Tibial artery (tissue), 4 donors: ENCODE data around the gene METTL24.

Experiments
- DNase-seq, 2 donors: peaks; one replicate each; pipeline ENCODE4 v3.0.0-alpha.2; 2019
- H3K27ac ChIP-seq, 2 donors: fragments of 200-600 bp; sonication (generic) in 1 of 2; 1 replicate in 1 of 2; 2 replicates in 1 of 2; pipeline ENCODE4 v1.5.1; 2018 to 2019; ENCODE audit warnings: mild to moderate bottlenecking in 1 of 2
- H3K27me3 ChIP-seq, 2 donors: fragments of 200-600 bp; sonication (generic) in 1 of 2; one replicate each; pipeline versions ENCODE4 v1.5.1 to v1.6.0; 2016 to 2019
- H3K36me3 ChIP-seq, 3 donors: fragments of 200-600 bp; sonication (generic) in 2 of 3; one replicate each; pipeline ENCODE4 v1.5.1; 2016 to 2019; ENCODE audit warnings: mild to moderate bottlenecking in 2 of 3
- H3K4me1 ChIP-seq, 4 donors: fragments of 200-600 bp; sonication (generic) in 2 of 4; 1 replicate in 3 of 4; 2 replicates in 1 of 4; pipeline ENCODE4 v1.5.1; 2016 to 2019
- H3K4me3 ChIP-seq, 2 donors: fragments of 200-600 bp; sonication (generic) in 1 of 2; 1 replicate in 1 of 2; 2 replicates in 1 of 2; pipeline ENCODE4 v1.5.1; 2018 to 2019; ENCODE audit warnings: mild to moderate bottlenecking in 2 of 2
- H3K9me3 ChIP-seq, 3 donors: fragments of 200-600 bp; sonication (generic) in 1 of 3; one replicate each; pipeline ENCODE4 v1.5.1; 2016 to 2019
- CTCF ChIP-seq, 2 experiments: fragments of 200-600 bp in 1 of 2; fragments of 450-650 bp in 1 of 2; IDR thresholded peaks; one replicate each; pipeline ENCODE4 v1.5.1; 2017 to 2019; ENCODE audit warnings: antibody characterized with exemption in 2 of 2, mild to moderate bottlenecking in 1 of 2, moderate library complexity in 1 of 2
- intact Hi-C: fragments of 100-400 bp; cut with DNase I; formaldehyde crosslinking; loops from one replicate; pipeline ENCODE4 v1.15.0; 2023; ENCODE audit warnings: low total_unique reads

METTL24 gene

GRCh38 chr6:110322151-110322873 lies 35.8 kb downstream of the METTL24 start:
- Histone ChIP-seq H3K36me3 (no peaks in the 10 kb centered on the region), H3K9me3 (no peaks in the 10 kb centered on the region), H3K4me3 (no peak overlapping the region), H3K4me1 (peaks cover 0 to 21% (median 13%) of the 10 kb centered on the region in 4 donors), H3K27ac (no peak overlapping the region), H3K27me3 (no peaks in the 10 kb centered on the region)
- DNase-seq = no peak
- intact Hi-C loops = no loop called here
- no peak for TF ChIP-seq CTCF (IDR thresholded peaks at IDR 0.05)

- Histone ChIP-seq H3K4me1 (peaks cover 0 to 14% (median 8%) of the 10 kb centered on the region in 4 donors), H3K27ac (no peak overlapping the region), H3K4me3 (no peak overlapping the region), H3K36me3 (no peaks in the 10 kb centered on the region), H3K9me3 (no peaks in the 10 kb centered on the region), H3K27me3 (no peaks in the 10 kb centered on the region)
- no peak for TF ChIP-seq CTCF (IDR thresholded peaks at IDR 0.05)
- DNase-seq = no peak
- intact Hi-C loops = no loop called here
Measured at GRCh38 chr6:110320307-110320706, 37.8 kb downstream of the METTL24 start.

- intact Hi-C loops = no loop called here
- Histone ChIP-seq H3K9me3 (no peaks in the 10 kb centered on the region), H3K36me3 (peaks cover 0 to 4% (median under 1%) of the 10 kb centered on the region in 3 donors), H3K27me3 (no peaks in the 10 kb centered on the region), H3K4me1 (peaks cover 0 to 9% (median 4%) of the 10 kb centered on the region in 4 donors), H3K27ac (no peak overlapping the region), H3K4me3 (no peak overlapping the region)
- no peak for DNase-seq
- TF ChIP-seq CTCF (IDR thresholded peaks at IDR 0.05) = no peak
Measured at GRCh38 chr6:110319843-110320242, 38.3 kb downstream of the METTL24 start.

- H3K4me1 ChIP-seq = peaks cover 0 to 4% (median 2%) of the 10 kb centered on the region in 4 donors
- H3K27ac ChIP-seq = no peak overlapping the region
- H3K4me3 ChIP-seq = no peak overlapping the region
- H3K9me3 ChIP-seq = no peaks in the 10 kb centered on the region
- intact Hi-C loops = no loop called here
- no peak for TF ChIP-seq CTCF (IDR thresholded peaks at IDR 0.05)
- no peaks in the 10 kb centered on the region for H3K27me3 ChIP-seq
- no peak for DNase-seq
- H3K36me3 ChIP-seq = peaks cover 0 to 7% (median 4%) of the 10 kb centered on the region in 3 donors
Measured at GRCh38 chr6:110319381-110319780, 38.8 kb downstream of the METTL24 start.

GRCh38 chr6:110318971-110319370 lies 39.2 kb downstream of the METTL24 start:
- peaks cover 0 to 7% (median 4%) of the 10 kb centered on the region in 3 donors for H3K36me3 ChIP-seq
- peaks cover 0 to under 1% (median 0%) of the 10 kb centered on the region in 4 donors for H3K4me1 ChIP-seq
- TF ChIP-seq CTCF (IDR thresholded peaks at IDR 0.05) = no peak
- intact Hi-C loops = no loop called here
- no peaks in the 10 kb centered on the region for H3K27me3 ChIP-seq
- no peak overlapping the region for H3K4me3 ChIP-seq
- H3K9me3 ChIP-seq = no peaks in the 10 kb centered on the region
- H3K27ac ChIP-seq = no peak overlapping the region
- DNase-seq = no peak
